Measurements from ENCODE around the gene LHX6. TPM values are rescaled to one million over a fixed set of nuclear protein-coding genes. Genes with fewer than 3 reads are reported as not detected.

The LHX6 gene
- 10 to 100 TPM in 1 of 4 donors, 1 to 10 TPM in 3; 2.5 to 15.0 (median 6.5) TPM for total RNA-seq

DNA sequence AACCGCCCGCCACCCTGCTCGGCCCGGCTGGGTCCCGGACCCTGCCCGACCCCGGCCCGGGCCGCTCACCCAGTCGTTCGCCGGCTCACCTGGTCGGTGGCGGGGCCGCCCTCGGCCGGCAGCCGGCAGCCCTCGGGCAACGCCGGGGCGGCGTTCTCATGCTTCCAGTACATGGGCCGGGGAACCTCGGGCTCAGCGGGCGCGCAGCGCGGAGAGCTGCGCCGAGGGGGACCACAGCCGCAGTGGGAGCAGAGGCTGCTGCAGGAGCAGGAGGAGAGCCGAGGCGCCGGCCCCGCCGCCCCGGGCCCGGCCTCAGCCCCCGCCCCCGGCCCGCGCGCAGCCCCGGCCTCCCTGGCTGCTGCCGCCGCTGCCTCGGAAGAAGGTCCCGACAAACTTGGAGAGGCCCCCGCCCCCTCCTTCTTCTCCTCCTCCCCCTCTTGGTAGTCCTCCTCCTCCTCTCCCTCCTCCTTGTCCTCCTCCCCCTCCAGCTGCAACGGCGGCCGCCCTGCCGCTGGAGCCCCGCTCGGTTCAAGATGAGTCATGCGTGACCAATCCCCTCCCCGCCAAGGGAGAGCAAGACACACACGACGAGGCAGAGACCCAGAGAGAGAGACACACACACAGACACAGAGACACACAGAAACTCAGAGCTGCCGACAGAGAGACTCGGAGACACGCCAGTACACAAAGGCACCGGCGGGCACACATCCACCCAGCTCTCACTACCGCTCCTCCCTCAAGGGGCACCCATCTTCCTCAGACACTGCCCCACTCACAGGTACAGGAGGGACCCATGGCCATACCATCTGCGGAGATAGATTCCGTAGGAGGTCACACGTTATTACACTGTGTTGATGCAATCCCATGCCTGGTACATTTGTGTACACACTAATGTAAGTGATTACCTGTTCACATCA is at the start of gene LHX6:
TSS of gene LHX6 (minus strand) at position 390 of the 917 bp plus-strand sequence. CDS start at position 173, 217 bp downstream.
- WGBS, 2 donors: 4 to 6% methylated on average over 37 to 57 of the region's 70 CpGs
- no peak for DNase-seq (ENCODE audit: low spot score in 2 of 2)
- Histone ChIP-seq H3K27ac (peak within 1 kb of the TSS in 1 of 4 donors; percentile 58), H3K27me3 (peaks cover 4 to 90% of the 10 kb centered on the region in 2 donors), H3K4me3 (peak within 1 kb of the TSS; percentile 20 to 51 (median 32)), H3K4me1 (peaks cover 0 to 36% (median 12%) of the 10 kb centered on the region in 4 donors), H3K36me3 (no peaks in the 10 kb centered on the region), H3K9me3 (no peaks in the 10 kb centered on the region)
- TF ChIP-seq EP300 (IDR thresholded peaks at IDR 0.05) (no peak), POLR2A (IDR thresholded peaks at IDR 0.05) (no peak), CTCF (IDR thresholded peaks at IDR 0.05) (no peak)

DNA sequence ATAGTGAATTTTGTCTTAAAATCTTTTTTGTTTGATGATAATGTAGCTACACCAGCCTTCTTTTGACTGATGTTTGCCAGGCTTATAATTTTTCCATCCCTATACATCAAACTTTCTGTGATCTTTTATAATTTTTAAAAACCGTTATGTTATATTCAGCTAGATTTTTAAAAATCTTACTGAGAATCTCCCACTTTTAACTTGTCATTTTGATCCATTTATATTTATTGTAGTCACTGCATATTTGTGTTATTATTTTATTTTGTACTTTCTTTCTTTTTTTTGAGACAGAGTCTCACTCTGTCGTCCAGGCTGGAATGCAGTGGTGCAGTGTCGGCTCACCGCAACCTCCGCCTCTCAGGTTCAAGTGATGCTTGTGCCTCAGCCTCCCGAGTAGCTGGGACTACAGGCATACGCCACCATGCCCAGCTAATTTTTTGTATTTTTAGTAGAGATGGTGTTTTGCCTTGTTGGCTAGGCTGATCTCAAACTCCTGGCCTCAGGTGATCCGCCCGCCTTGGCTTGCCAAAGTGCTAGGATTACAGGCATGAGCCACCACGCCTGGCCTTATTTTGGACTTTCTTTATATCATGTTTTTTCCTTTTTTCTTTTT is 48.6 kb upstream of the LHX6 start:
- Histone ChIP-seq H3K4me3 (no peak overlapping the region), H3K27ac (no peak overlapping the region), H3K27me3 (no peaks in the 10 kb centered on the region), H3K4me1 (peaks cover 0 to 4% (median 0%) of the 10 kb centered on the region in 4 donors), H3K9me3 (peaks cover 0 to 21% (median 7%) of the 10 kb centered on the region in 4 donors), H3K36me3 (peaks cover 0 to 65% (median 0%) of the 10 kb centered on the region in 3 donors)
- no peak for TF ChIP-seq POLR2A (IDR thresholded peaks at IDR 0.05)
- TF ChIP-seq EP300 (IDR thresholded peaks at IDR 0.05): no peak
- TF ChIP-seq CTCF (IDR thresholded peaks at IDR 0.05): no peak
- DNase-seq (ENCODE audit: low spot score in 2 of 2): no peak
- WGBS, 2 donors: 96 to 98% methylated on average over 10 of the region's 10 CpGs

- DNase-seq (ENCODE audit: low spot score in 2 of 2): no peak
- 93 to 95% methylated on average over 7 of the region's 7 CpGs for WGBS, 2 donors
- H3K27ac ChIP-seq: no peak overlapping the region
- H3K4me3 ChIP-seq: no peak overlapping the region
- H3K9me3 ChIP-seq: peaks cover 0 to 21% (median 7%) of the 10 kb centered on the region in 4 donors
- no peak for TF ChIP-seq POLR2A (IDR thresholded peaks at IDR 0.05)
- peaks cover 0 to 4% (median 0%) of the 10 kb centered on the region in 4 donors for H3K4me1 ChIP-seq
- no peaks in the 10 kb centered on the region for H3K27me3 ChIP-seq
- H3K36me3 ChIP-seq: peaks cover 0 to 65% (median 0%) of the 10 kb centered on the region in 3 donors
Measured at GRCh38 chr9:122276096-122276495, 47.3 kb upstream of the LHX6 start.

- H3K27me3 ChIP-seq: no peaks in the 10 kb centered on the region
- no peaks in the 10 kb centered on the region for H3K4me1 ChIP-seq
- 88 to 98% methylated on average over 2 of the region's 2 CpGs for WGBS, 2 donors
Measured at GRCh38 chr9:122274055-122274454, 45.3 kb upstream of the LHX6 start.

More at GRCh38 chr9:122274055-122274454, 45.3 kb upstream of the LHX6 start:
- Histone ChIP-seq H3K36me3 (peaks cover 0 to 61% (median 0%) of the 10 kb centered on the region in 3 donors), H3K9me3 (peaks cover 0 to 21% (median 7%) of the 10 kb centered on the region in 4 donors), H3K27ac (no peak overlapping the region), H3K4me3 (no peak overlapping the region)
- no peak for TF ChIP-seq POLR2A (IDR thresholded peaks at IDR 0.05)
- no peak for TF ChIP-seq EP300 (IDR thresholded peaks at IDR 0.05)
- no peak for TF ChIP-seq CTCF (IDR thresholded peaks at IDR 0.05)
- DNase-seq (ENCODE audit: low spot score in 2 of 2): no peak

Measured in tibial nerve (tissue), 4 donors.